NCI-H510A (cell line): ENCODE results near the gene UBE2D2.
"Not testable (repeated sequence)": the region's sequence is repeated elsewhere in the genome, so short reads cannot be mapped to it uniquely, and the experiment has no call there.

ENCODE experiments used
- DNase-seq: peaks from one replicate; lab custom pipeline; 2025; lab: John Stamatoyannopoulos, UW

The UBE2D2 gene

DNA sequence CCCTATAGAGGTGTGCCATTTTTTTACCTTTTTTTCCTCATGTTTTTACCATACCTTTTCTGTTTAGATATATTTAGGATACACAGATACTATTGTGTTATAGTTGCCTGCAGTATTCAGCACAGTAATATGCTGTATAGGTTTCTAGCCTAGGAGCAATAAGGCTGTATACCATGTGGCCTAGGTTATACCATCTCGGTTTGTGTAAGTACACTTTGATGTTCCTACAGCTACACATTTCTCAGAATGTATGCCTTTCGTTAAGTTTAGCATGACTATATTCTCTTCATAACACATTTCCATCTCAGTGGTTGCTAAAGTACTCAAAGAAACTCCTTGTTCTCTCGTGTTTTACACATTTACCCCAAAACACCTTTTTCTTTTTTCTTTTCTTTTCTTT is 23.0 kb downstream of the UBE2D2 start:
- no peak for DNase-seq

- DNase-seq = not testable (repeated sequence)
Measured at GRCh38 chr5:139588116-139588515, 27.0 kb downstream of the UBE2D2 start.

- no peak for DNase-seq
Measured at GRCh38 chr5:139588962-139589361, 27.8 kb downstream of the UBE2D2 start.

GRCh38 chr5:139592289-139592688 is 31.1 kb downstream of the UBE2D2 start:
- DNase-seq = no peak

DNA sequence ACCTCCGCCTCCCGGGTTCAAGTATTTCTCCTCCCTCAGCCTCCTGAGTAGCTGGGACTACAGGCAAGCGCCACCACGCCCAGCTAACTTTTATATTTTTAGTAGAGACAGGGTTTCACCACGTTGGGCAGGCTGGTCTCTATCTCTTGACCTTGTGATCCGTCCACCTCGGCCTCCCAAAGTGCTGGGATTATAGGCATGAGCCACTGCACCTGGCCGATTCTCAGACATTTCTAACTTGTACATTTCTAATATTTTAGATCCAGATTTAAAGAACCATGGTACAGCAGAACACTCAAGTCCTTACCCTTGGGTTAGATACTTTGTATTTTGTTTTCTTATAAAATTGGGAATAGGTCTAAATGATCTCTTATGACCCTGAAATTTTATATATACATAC is 31.9 kb downstream of the UBE2D2 start:
- DNase-seq = not testable (repeated sequence)

- no peak for DNase-seq
Measured at GRCh38 chr5:139593716-139594319, 32.7 kb downstream of the UBE2D2 start.

GRCh38 chr5:139597134-139597533 is 36.0 kb downstream of the UBE2D2 start:
- no peak for DNase-seq

- DNase-seq = not testable (repeated sequence)
Measured at GRCh38 chr5:139598601-139598965, 37.4 kb downstream of the UBE2D2 start.

DNA sequence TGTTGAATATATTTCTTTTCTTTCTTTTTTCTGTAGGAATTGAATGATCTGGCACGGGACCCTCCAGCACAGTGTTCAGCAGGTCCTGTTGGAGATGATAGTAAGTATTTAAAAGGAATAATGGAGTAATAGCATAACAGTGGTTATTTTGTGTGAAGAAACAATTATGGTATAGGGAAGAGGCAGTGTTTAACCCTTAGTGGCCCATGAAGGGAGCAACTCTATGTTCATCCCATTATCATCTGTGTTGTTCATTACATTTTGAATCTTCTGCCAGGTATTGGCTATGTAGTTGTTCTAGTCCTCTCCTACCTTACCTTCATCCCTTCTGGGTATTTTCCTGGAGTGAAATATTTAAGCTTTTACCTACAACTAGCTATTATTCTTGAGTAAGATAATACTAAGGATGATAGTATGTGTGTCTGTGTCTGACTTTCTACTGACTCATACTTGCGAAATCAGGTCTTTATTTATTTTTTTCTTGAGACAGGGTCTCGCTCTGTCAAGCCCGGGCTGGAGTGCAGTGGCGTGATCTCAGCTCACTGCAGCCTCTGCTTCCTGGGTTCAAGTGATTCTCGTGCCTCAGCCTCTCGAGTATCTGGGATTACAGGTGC is 39.3 kb downstream of the UBE2D2 start:
- DNase-seq = no peak

- no peak for DNase-seq
Measured at GRCh38 chr5:139601429-139601828, 40.3 kb downstream of the UBE2D2 start.

DNA sequence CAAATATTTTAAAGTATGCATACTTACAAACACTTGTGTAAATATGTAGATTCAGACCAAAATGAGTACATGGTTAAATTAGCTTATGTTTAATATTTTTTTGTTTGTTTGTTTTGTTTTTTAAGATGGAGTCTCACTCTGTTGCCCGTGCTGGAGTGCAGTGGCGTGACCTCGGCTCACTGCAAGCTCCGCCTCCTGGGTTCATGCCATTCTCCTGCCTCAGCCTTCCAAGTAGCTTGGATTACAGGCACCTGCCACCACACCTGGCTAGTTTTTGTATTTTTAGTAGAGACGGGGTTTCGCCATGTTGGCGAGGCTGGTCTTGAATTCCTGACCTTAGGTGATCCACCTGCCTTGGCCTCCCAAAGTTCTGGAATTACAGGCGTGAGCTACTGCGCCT is 40.8 kb downstream of the UBE2D2 start:
- not testable (repeated sequence) for DNase-seq

DNA sequence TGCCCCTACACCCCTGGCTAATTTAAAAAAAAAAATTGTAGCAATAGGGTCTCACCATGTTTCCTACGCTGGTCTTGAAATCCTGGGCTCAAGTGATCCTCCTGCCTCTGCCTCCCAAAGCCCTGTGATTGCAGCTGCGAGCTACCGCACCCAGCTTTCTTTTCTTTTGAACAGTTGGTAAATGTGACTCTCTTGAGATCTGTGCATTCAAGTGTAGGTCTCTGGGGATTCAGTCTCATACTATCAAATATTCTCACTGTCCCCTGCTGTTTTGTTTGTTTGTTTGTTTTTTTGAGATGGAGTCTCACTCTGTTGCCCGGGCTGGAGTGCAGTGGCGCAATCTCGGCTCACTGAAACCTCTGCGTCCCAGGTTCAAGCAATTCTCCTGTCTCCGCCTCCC is 44.7 kb downstream of the UBE2D2 start:
- no peak for DNase-seq

DNA sequence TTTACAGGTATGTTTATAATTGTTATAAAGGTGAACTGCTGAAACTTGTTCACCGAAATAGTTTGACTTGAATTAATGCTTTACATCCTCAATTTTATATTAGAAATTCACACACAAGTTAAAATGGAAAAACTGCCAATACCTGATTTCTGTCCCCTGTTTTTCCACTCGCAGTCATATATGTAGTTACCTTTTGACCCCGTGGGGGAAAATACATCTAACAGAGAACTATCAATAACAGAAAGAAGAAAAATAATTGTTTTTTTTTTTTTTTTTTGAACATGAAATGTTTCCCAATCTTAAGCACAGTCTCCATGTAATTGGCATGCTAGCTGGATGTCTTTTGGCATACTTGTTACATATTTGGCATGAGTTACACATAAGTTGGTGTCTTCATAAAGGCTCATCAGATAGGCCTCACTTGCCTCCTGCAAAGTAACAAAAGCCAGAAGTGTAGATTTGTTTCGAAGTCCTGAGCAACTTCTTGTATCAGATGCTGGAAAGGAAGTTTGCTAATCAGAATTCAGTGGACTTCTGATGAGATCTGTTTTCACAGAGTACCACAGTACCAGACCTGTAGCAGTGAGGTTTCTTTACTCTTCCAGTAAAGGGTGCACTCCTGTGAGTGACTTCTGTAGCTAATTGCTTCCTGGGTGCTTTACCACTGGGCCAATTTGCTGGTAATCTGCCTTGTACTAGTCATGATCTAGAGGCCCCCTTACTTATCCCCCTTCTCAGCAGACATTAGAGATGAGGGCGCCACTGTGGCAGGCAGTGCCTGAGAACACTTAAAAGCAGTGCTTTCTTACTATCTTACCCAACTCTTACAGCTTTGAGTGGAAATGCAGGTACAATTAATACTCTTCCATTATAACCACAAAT is 50.8 kb downstream of the UBE2D2 start:
- DNase-seq = no peak

DNA sequence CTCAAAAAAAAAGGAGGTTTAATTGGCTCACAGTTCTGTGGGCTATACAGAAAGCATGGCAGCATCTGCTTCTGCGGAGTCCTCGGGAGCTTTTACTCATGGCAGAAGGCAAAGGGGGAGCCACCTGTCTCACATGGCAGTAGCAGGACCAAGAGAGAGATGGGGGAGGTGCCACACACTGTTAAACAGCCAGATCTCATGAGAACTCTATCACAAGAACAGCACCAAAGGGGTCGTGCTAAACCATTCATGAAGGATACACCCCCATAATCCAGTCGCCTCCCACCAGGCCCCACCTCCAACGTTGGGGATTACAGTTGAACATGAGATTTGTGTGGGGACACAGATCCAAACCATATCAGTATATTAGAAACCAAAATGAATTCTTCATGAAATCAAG is 58.7 kb downstream of the UBE2D2 start:
- no peak for DNase-seq

GRCh38 chr5:139625398-139625797 is 64.3 kb downstream of the UBE2D2 start:
- not testable (repeated sequence) for DNase-seq

- no peak for DNase-seq
Measured at GRCh38 chr5:139630855-139631254, 69.7 kb downstream of the UBE2D2 start.

DNA sequence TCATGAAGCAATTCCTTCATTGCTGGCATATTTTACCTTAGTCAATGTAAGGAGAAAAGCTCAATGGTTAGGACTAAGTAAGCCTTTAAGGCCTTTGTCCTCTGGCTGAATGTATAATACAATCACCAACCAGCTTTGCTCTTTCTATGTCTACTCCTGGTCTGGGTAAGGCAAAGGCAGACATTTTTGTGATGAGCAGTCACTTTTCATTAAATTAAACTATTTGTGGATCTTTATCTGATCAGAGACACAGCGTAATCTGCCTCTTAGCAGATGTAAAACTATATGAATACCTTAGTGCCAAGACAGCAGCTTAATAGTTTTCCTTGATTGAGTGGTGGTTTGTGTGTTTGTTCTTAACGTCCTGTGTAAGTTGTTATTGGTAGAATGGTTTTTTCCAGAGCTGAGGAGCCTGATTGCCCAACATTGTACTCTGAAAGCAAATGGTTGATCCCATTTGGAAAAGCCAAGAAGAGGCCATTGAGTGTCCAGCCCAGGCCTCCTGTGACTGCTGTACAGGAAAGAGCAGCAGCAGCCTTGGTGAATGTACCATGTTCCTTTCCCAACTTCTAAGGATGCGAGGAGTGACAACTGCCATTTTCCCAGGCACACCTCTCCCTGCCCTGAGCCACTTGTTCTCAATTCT is 70.5 kb downstream of the UBE2D2 start:
- DNase-seq = no peak

DNA sequence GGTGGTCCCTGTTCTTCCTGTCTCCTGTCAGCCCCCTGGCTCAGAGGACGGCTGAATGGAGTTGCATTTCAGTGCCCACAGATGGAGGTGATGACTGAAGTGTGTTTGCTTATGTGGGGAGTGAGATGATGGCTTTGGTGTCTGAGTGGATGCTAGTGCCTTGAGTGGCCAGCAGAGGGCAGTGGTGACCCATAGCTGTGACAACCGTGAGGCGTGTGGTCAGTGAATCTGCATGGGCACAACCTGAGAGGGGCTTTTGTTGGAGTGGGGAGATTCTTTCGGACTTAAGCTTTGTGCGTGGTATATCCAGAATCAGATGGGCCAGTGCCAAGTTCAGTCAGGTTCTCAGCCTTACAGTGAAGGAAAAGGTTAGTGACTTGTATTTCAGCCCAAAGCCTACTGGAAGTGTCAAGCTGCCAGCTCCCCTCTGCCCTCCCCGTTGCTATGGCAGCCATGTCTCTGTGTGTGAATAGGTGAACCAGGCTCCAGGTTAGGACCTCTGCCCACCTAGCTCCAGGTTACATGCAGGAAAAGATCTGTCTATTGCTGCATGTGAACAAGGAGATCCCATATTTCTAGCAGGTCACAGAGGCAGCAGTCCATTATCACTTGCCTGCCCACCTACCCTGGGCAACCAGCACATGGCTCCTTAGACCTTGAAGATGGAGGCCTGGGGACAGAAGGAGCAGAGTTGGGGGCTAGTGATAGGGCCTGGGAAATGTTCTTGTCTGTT is 72.3 kb downstream of the UBE2D2 start:
- DNase-seq = peak; percentile 30

- DNase-seq = no peak
Measured at GRCh38 chr5:139634028-139634325, 72.8 kb downstream of the UBE2D2 start.

- DNase-seq = no peak
Measured at GRCh38 chr5:139634541-139634940, 73.4 kb downstream of the UBE2D2 start.

- DNase-seq = no peak
Measured at GRCh38 chr5:139635191-139635590, 74.1 kb downstream of the UBE2D2 start.

DNA sequence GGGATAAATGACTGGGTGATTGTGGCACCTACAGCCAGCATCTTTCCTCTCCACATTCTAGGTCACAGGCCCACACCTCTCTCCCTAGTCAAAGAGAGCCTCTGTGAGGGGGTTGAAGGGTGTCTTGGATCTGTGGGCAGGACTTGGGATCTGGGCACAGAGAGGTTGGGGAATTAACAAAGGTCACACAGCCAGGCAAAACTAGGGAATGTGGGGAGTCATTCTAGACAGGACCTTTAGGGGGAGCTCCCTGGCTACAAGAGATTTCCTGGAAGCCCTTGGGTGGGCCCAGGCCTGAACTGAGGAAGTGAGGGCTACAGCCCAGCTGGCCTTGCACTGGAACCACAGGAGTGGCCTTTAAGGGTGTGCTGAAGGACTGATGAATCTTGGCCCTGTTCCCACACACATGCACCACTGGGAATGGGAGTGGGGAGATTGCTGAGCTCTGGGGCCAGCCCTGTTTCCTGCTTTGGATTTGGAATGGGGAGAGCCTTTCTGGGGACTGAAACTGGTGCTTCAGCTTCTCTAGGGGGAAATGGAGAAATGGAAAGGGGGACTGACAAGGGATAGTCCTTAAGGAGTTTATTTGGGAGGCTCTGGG is 74.6 kb downstream of the UBE2D2 start:
- peak; percentile 67 for DNase-seq
